ENCODE data around the gene HIP1.

- TF ChIP-seq EP300 (IDR thresholded peaks at IDR 0.05; ENCODE audit: borderline replicate concordance) (no peak), TAF1 (IDR thresholded peaks at IDR 0.05; ENCODE audit: low read depth) (no peak), USF1 (IDR thresholded peaks at IDR 0.05) (no peak), REST (IDR thresholded peaks at IDR 0.05; ENCODE audit: low read depth) (no peak), RAD21 (IDR thresholded peaks at IDR 0.05; ENCODE audit: low read depth) (no peak), CEBPB (IDR thresholded peaks at IDR 0.05) (no peak), TEAD4 (IDR thresholded peaks at IDR 0.05) (no peak), FOXM1 (IDR thresholded peaks at IDR 0.05; ENCODE audit: borderline replicate concordance, low read depth) (no peak), MAX (IDR thresholded peaks at IDR 0.05) (no peak), CREB1 (IDR thresholded peaks at IDR 0.05; ENCODE audit: low read depth) (no peak), EGR1 (IDR thresholded peaks at IDR 0.05) (no peak), ZBTB7A (IDR thresholded peaks at IDR 0.05; ENCODE audit: low read depth) (no peak)
These were observed 32.5 kb upstream of the HIP1 start for GRCh38 chr7:75771224-75771623.

All from Ishikawa (cell line).